Mucosa of gallbladder (tissue), 1 donor: ENCODE measurements around the gene MAGI2. TPM values are rescaled to one million over a fixed set of nuclear protein-coding genes. Genes with fewer than 3 reads are reported as not detected.
"Not testable (repeated sequence)": the region's sequence is repeated elsewhere in the genome, so short reads cannot be mapped to it uniquely, and the experiment has no call there.

ENCODE experiments used
- DNase-seq: peaks from one replicate; pipeline ENCODE4 v3.0.0-alpha.2; 2020; ENCODE audit warnings: low spot score
- total RNA-seq: library from RNA; stranded (reverse); gene quantifications from one replicate; pipeline ENCODE4 v1.2.1, GENCODE V29; 2021
- donor health status: DM: no; HTN: no; CAD: no.

MAGI2 gene
- total RNA-seq, 1 donor from 2014 or later = 10.6 TPM

GRCh38 chr7:79451580-79451979 lies 1.9 kb downstream of the MAGI2 start:
- DNase-seq = no peak

GRCh38 chr7:79442766-79443165 lies 10.7 kb downstream of the MAGI2 start:
- not testable (repeated sequence) for DNase-seq

GRCh38 chr7:79436378-79436777 lies 17.1 kb downstream of the MAGI2 start:
- no peak for DNase-seq

- DNase-seq = no peak
Measured at GRCh38 chr7:79434867-79435266, 18.6 kb downstream of the MAGI2 start.

- DNase-seq = no peak
Measured at GRCh38 chr7:79434098-79434497, 19.4 kb downstream of the MAGI2 start.

- no peak for DNase-seq
Measured at GRCh38 chr7:79430391-79430790, 23.1 kb downstream of the MAGI2 start.

- no peak for DNase-seq
Measured at GRCh38 chr7:79425665-79426064, 27.8 kb downstream of the MAGI2 start.

- DNase-seq = no peak
Measured at GRCh38 chr7:79421751-79422150, 31.7 kb downstream of the MAGI2 start.

GRCh38 chr7:79420464-79420863 lies 33.0 kb downstream of the MAGI2 start:
- DNase-seq = no peak

- no peak for DNase-seq
Measured at GRCh38 chr7:79414910-79415309, 38.6 kb downstream of the MAGI2 start.

GRCh38 chr7:79412915-79413314 lies 40.6 kb downstream of the MAGI2 start:
- no peak for DNase-seq

- no peak for DNase-seq
Measured at GRCh38 chr7:79412438-79412837, 41.0 kb downstream of the MAGI2 start.

GRCh38 chr7:79410345-79410744 lies 43.1 kb downstream of the MAGI2 start:
- DNase-seq = no peak

- no peak for DNase-seq
Measured at GRCh38 chr7:79407351-79407750, 46.1 kb downstream of the MAGI2 start.

GRCh38 chr7:79406371-79406770 lies 47.1 kb downstream of the MAGI2 start:
- no peak for DNase-seq

- DNase-seq = no peak
Measured at GRCh38 chr7:79405368-79405767, 48.1 kb downstream of the MAGI2 start.

- DNase-seq = no peak
Measured at GRCh38 chr7:79403879-79404278, 49.6 kb downstream of the MAGI2 start.

GRCh38 chr7:79403451-79403850 lies 50.0 kb downstream of the MAGI2 start:
- DNase-seq = no peak

GRCh38 chr7:79401254-79401653 lies 52.2 kb downstream of the MAGI2 start:
- no peak for DNase-seq

GRCh38 chr7:79400222-79400621 lies 53.2 kb downstream of the MAGI2 start:
- DNase-seq = no peak

- no peak for DNase-seq
Measured at GRCh38 chr7:79398138-79398749, 55.2 kb downstream of the MAGI2 start.

GRCh38 chr7:79386688-79387422 lies 66.6 kb downstream of the MAGI2 start:
- DNase-seq = no peak

GRCh38 chr7:79381921-79382320 lies 71.5 kb downstream of the MAGI2 start:
- no peak for DNase-seq

GRCh38 chr7:79377097-79377496 lies 76.4 kb downstream of the MAGI2 start:
- DNase-seq = no peak
